Effector memory CD4-positive, alpha-beta T cell (primary cell): ENCODE measurements around the gene ADAMTS19.
"Not testable (repeated sequence)": the region's sequence is repeated elsewhere in the genome, so short reads cannot be mapped to it uniquely, and the experiment has no call there.

Source experiments
- DNase-seq, 3 donors: peaks; one replicate each; pipeline ENCODE4 v3.0.0-alpha.2; 2020
- H3K27ac ChIP-seq: 2 replicates; pipeline ENCODE4 v1.7.0; 2013; ENCODE audit warnings: mild to moderate bottlenecking, low read length, moderate library complexity; ENCODE audit not compliant: insufficient read depth, poor library complexity, severe bottlenecking
- H3K27me3 ChIP-seq: replicated peaks from 2 replicates; pipeline ENCODE4 v1.7.0; 2013; ENCODE audit warnings: mild to moderate bottlenecking, low read length; ENCODE audit not compliant: insufficient read depth, control insufficient read depth, poor library complexity, severe bottlenecking
- H3K36me3 ChIP-seq: 2 replicates; pipeline ENCODE4 v1.7.0; 2013; ENCODE audit warnings: mild to moderate bottlenecking, low read length, moderate library complexity; ENCODE audit not compliant: control insufficient read depth, insufficient read depth
- H3K4me1 ChIP-seq: 2 replicates; pipeline ENCODE4 v1.7.0; 2013; ENCODE audit warnings: low read length, mild to moderate bottlenecking; ENCODE audit not compliant: control insufficient read depth, insufficient read depth, poor library complexity, severe bottlenecking
- H3K4me3 ChIP-seq: 2 replicates; pipeline ENCODE4 v1.7.0; 2013; ENCODE audit warnings: low read length, low read depth, mild to moderate bottlenecking; ENCODE audit not compliant: insufficient read depth, poor library complexity, severe bottlenecking
- H3K9me3 ChIP-seq: 2 replicates; pipeline ENCODE4 v1.7.0; 2013; ENCODE audit warnings: mild to moderate bottlenecking, low read length, moderate library complexity; ENCODE audit not compliant: control insufficient read depth
- total RNA-seq, 3 donors: gene quantifications; one replicate each; lab custom pipeline; 2026; lab: John Stamatoyannopoulos, UW

Gene ADAMTS19, protein sequence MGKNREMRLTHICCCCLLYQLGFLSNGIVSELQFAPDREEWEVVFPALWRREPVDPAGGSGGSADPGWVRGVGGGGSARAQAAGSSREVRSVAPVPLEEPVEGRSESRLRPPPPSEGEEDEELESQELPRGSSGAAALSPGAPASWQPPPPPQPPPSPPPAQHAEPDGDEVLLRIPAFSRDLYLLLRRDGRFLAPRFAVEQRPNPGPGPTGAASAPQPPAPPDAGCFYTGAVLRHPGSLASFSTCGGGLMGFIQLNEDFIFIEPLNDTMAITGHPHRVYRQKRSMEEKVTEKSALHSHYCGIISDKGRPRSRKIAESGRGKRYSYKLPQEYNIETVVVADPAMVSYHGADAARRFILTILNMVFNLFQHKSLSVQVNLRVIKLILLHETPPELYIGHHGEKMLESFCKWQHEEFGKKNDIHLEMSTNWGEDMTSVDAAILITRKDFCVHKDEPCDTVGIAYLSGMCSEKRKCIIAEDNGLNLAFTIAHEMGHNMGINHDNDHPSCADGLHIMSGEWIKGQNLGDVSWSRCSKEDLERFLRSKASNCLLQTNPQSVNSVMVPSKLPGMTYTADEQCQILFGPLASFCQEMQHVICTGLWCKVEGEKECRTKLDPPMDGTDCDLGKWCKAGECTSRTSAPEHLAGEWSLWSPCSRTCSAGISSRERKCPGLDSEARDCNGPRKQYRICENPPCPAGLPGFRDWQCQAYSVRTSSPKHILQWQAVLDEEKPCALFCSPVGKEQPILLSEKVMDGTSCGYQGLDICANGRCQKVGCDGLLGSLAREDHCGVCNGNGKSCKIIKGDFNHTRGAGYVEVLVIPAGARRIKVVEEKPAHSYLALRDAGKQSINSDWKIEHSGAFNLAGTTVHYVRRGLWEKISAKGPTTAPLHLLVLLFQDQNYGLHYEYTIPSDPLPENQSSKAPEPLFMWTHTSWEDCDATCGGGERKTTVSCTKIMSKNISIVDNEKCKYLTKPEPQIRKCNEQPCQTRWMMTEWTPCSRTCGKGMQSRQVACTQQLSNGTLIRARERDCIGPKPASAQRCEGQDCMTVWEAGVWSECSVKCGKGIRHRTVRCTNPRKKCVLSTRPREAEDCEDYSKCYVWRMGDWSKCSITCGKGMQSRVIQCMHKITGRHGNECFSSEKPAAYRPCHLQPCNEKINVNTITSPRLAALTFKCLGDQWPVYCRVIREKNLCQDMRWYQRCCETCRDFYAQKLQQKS
- total RNA-seq: 0 to 0.09 (median 0) reads per million in 3 donors

DNA sequence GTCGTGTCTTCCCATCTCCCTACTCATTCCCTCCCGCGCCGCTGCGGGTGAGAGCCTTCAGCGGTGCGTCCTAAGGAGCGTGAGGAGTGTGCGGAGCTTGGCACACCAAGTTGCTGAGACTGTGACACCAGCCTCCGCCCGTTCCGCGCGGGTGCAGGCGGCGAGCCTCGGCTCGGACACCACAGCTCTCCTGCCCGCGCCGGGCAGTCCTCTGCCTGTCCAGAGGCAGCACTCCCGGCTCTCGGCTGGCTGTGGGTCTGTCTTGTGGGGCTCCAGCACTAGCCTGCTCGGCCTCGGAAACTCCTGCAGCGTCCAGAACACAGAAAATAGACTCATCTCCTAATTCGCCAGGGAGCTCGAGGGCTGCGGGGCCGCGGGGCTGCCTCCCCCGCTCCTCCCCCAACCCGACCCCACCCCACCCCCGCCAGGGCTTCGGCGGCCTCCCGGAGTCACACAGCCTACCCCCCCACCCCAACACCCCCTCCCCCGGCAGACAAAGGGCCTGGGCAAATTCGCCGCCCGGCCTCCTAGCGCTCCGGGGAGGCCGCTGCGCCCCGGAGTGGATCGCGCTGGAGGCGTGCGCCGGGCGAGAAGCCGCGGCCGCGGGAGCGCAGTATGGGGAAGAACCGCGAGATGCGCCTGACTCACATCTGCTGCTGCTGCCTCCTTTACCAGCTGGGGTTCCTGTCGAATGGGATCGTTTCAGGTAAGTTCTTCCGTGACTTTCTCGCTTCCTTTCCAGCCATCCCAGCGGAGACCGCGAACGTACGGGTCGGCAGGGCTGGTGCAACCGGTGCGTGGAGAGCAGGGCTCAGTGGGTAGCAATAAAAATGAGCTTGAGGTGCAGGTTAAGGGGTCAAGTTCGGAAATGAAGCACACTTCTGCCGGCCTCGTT is at the start of gene ADAMTS19:
ADAMTS19 (plus strand) TSS at position 522 of the 895 bp plus-strand sequence; CDS start at position 616, 94 bp downstream.
- no peaks in the 10 kb centered on the region for H3K27me3 ChIP-seq
- no peaks in the 10 kb centered on the region for H3K9me3 ChIP-seq
- no peak within 1 kb of the TSS for H3K27ac ChIP-seq
- H3K36me3 ChIP-seq: no peaks in the 10 kb centered on the region
- DNase-seq: no peak
- H3K4me1 ChIP-seq: no peaks in the 10 kb centered on the region
- H3K4me3 ChIP-seq: no peak within 1 kb of the TSS

DNA sequence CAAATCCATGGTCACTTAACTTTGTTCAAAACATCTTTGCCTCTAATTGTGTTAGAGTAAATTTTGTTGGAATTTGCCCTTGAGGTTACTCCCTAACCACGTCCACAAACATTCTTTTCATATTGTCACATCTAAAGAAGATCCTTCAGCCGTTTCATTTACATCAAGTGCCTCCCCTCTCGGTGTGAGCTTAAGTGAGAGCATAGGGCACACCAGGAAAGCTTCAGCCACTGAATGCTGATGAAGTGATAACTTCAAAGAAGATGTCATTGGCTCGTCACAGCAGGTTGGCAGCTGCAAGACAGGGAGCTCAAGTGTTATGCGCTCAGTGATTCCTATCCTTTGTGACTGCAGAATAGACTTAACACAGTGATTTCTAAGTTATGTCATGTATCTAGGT is 49.6 kb upstream of the ADAMTS19 start:
- H3K4me3 ChIP-seq: no peak overlapping the region
- no peak for DNase-seq
- no peaks in the 10 kb centered on the region for H3K36me3 ChIP-seq
- no peak overlapping the region for H3K27ac ChIP-seq
- H3K4me1 ChIP-seq: no peaks in the 10 kb centered on the region
- H3K27me3 ChIP-seq: no peaks in the 10 kb centered on the region
- H3K9me3 ChIP-seq: no peaks in the 10 kb centered on the region

DNA sequence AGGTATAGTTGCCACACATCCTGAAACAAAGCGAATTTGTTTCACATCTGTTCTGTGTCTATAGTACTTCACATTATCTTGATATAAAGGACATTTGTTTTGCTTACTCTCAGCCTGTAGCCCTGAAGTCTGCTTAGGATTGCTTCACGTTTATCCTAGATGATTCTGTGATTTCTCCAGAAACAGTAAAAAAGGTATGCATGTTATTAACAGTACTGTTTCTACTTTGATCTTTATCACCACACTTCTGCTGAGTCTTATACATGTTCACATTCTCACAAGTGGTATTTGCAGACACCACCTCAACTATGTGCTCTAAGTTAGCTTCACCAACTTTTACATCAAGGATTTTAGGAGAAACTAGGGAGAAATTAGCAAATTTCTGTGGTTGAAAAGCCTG is 47.4 kb upstream of the ADAMTS19 start:
- no peaks in the 10 kb centered on the region for H3K27me3 ChIP-seq
- no peak overlapping the region for H3K4me3 ChIP-seq
- no peaks in the 10 kb centered on the region for H3K9me3 ChIP-seq
- no peak overlapping the region for H3K27ac ChIP-seq
- no peaks in the 10 kb centered on the region for H3K36me3 ChIP-seq
- no peaks in the 10 kb centered on the region for H3K4me1 ChIP-seq
- no peak for DNase-seq

DNA sequence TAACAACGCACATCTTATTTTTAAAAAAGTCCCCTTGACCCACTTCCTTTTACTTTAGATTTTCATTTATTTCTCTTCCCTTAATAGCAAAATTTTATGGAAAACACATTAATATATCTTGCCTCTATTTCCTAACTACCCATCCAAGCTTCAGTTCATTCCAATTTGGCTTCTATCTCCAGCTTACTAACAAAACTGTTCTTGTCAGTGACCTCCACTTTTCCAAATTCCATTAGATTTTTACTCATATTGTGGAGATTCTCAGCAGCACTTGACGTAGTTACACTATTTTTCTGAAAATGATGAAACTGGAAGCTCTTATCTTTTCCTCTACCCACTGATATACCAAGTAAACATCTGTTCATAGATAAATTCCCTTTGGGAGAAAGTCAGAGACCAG is 46.5 kb upstream of the ADAMTS19 start:
- DNase-seq: no peak
- no peaks in the 10 kb centered on the region for H3K4me1 ChIP-seq
- H3K27me3 ChIP-seq: no peaks in the 10 kb centered on the region
- no peaks in the 10 kb centered on the region for H3K9me3 ChIP-seq
- H3K36me3 ChIP-seq: no peaks in the 10 kb centered on the region
- no peak overlapping the region for H3K27ac ChIP-seq
- no peak overlapping the region for H3K4me3 ChIP-seq

DNA sequence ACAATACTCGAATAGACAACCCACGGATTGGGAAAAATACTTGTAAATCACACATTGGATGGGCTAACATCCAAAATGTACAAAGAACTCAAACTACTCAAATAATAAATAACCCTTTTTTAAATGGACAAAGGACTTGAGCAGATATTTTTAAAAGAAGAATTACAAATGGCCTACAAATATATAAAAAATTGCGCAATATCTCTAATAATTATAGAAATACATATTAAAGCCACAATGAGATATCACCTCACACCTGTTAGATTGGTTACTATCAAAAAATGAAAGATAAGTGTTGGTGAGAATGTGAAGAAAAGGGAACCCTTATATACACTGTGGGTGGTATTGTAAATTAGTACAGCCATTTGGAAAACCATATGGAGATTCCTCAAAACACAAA is 40.8 kb upstream of the ADAMTS19 start:
- no peaks in the 10 kb centered on the region for H3K9me3 ChIP-seq
- H3K4me3 ChIP-seq: no peak overlapping the region
- H3K36me3 ChIP-seq: no peaks in the 10 kb centered on the region
- H3K27ac ChIP-seq: no peak overlapping the region
- H3K27me3 ChIP-seq: no peaks in the 10 kb centered on the region
- H3K4me1 ChIP-seq: no peaks in the 10 kb centered on the region
- no peak for DNase-seq

DNA sequence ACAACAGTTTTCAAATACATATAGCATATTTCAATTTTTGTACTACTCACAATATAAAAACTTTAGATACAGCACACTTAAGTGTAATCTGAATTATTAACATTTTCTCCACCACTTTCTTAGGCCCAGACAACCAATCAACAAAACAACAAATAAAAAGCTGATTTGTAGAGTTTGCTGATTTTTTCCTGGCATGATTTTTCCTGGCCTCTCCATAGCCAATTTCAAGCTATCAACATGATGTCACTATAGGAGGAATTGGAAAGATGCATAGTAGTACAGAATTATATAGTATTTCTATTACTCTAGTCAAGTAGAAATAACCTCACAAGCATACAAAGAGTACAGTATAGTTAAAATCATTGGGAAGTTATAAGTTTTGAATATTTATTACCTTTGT is 35.1 kb upstream of the ADAMTS19 start:
- Histone ChIP-seq H3K4me1 (no peaks in the 10 kb centered on the region), H3K9me3 (no peaks in the 10 kb centered on the region), H3K36me3 (no peaks in the 10 kb centered on the region), H3K27ac (no peak overlapping the region), H3K27me3 (no peaks in the 10 kb centered on the region), H3K4me3 (no peak overlapping the region)
- DNase-seq: no peak

DNA sequence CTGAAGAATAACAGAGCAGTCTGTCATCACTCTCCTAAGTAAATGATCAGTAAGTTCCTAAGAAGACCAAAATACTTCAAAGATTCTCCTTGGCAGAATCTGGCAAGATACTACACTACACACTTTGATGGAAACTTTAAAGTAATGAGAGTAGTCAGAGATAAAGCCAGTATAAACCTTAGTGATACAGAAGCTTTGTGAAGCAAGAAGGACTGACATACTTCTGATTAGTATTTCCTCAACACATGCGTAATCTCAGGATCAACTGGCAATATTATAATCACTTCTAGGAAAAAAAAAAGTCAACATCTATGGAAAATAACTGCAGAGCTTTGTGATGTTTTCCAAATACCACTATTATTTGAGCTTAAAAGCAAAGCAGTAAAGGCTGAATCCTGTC is 34.0 kb upstream of the ADAMTS19 start:
- no peak for DNase-seq

DNA sequence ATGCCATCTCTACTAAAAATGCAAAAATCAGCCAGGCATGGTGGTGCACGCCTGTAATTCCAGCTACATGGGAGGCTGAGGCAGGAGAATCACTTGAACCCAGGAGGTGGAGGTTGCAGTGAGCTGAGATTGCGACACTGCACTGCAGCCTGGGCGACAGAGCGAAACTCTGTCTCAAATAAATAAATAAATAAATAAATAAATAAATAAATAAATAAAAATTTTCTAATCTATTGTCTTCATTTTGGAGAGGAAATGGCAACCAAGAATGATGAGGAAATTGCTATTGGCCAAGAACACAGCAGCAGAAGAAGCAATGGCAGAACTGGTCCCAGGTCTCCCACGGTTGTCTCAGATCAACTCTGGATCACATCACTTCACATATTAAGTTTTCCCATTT is 31.5 kb upstream of the ADAMTS19 start:
- not testable (repeated sequence) for H3K4me3 ChIP-seq, DNase-seq, H3K36me3 ChIP-seq, H3K27me3 ChIP-seq, H3K4me1 ChIP-seq, H3K27ac ChIP-seq, H3K9me3 ChIP-seq

More for the DNA sequence above, 34.0 kb upstream of the ADAMTS19 start:
- no peak overlapping the region for H3K27ac ChIP-seq
- H3K36me3 ChIP-seq: no peaks in the 10 kb centered on the region
- H3K4me1 ChIP-seq: no peaks in the 10 kb centered on the region
- H3K4me3 ChIP-seq: no peak overlapping the region
- no peaks in the 10 kb centered on the region for H3K27me3 ChIP-seq
- no peaks in the 10 kb centered on the region for H3K9me3 ChIP-seq

DNA sequence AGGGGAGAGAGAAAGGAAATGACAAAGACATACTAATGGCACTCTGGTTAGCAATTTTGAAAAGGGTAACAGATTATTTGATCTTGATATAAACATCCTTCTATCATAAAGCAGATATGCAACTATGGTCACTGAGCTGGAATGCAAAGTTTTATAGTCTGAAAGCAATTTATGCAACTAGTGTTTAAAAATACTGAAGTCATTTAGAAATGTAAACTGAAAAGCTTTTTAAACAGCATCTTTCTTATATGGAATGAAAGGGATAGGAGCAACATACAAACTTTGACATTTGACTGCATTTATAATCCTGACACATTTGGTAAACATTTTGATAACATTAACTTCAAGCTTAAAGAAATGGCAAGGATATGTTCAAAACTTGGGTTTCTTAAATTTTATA is 28.7 kb upstream of the ADAMTS19 start:
- Histone ChIP-seq H3K4me1 (no peaks in the 10 kb centered on the region), H3K27me3 (no peaks in the 10 kb centered on the region), H3K4me3 (no peak overlapping the region), H3K36me3 (no peaks in the 10 kb centered on the region), H3K9me3 (no peaks in the 10 kb centered on the region), H3K27ac (no peak overlapping the region)
- DNase-seq: no peak
